ENCODE results near the gene CCDC159. TPM values are rescaled to one million over a fixed set of nuclear protein-coding genes. Genes with fewer than 3 reads are reported as not detected.

The CCDC159 gene
- total and polyA plus RNA-seq, 2 of the 4 experiments (the other 2 are of a cell fraction): 4.7 to 14.0 TPM

- Histone ChIP-seq H3K27me3 (ENCODE audit: control insufficient read depth, insufficient read depth, low read length) (no peaks in the 10 kb centered on the region; the same call in 1 of the 2 replicates), H3K4me2 (ENCODE audit: low read depth, low read length) (peak overlapping the region; percentile 80), H2AFZ (replicated peaks; ENCODE audit: low read length, poor library complexity) (peak overlapping the region; percentile 88), H2BK20ac (ENCODE audit: low read depth, low read length) (no peak overlapping the region), H2BK15ac (ENCODE audit: low read depth, low read length) (no peak overlapping the region), H2BK120ac (ENCODE audit: low read depth, low read length) (no peak overlapping the region), H3K4ac (ENCODE audit: low read depth, low read length) (no peak overlapping the region), H3K23ac (ENCODE audit: low read depth, low read length) (peak overlapping the region; percentile 60; the same call in 1 of the 2 replicates), H2AK9ac (replicated peaks; ENCODE audit: low read depth, low read length, poor library complexity) (peak overlapping the region; percentile 31), H3K18ac (ENCODE audit: low read depth, low read length) (no peak overlapping the region), H3K9me1 (ENCODE audit: insufficient read depth, low read length) (peaks cover 16% of the 10 kb centered on the region), H3K27ac (ENCODE audit: insufficient read depth, low read length) (no peak overlapping the region), H3K9me3 (ENCODE audit: control insufficient read depth, insufficient read depth, low read length) (no peaks in the 10 kb centered on the region), H3K14ac (replicated peaks; ENCODE audit: low read depth, low read length) (no peak overlapping the region), H3K4me3 (ENCODE audit: insufficient read depth, low read depth, low read length) (peak overlapping the region; percentile 39), H2AK5ac (ENCODE audit: low read depth, low read length) (peak overlapping the region; percentile 53), H4K5ac (ENCODE audit: low read depth, low read length) (no peak overlapping the region), H4K8ac (ENCODE audit: low read depth in 2 of 2, low read length in 2 of 2) (peak overlapping the region in 1 of 2 experiments; percentile 32; a peak in 1 of 4 replicates), H3K56ac (ENCODE audit: extremely low read depth, insufficient read depth, low read length) (no peak overlapping the region), H2BK5ac (ENCODE audit: low read depth, low read length, poor library complexity, severe bottlenecking) (no peak overlapping the region), H3K4me1 (ENCODE audit: control insufficient read depth, insufficient read depth, low read length) (peaks cover 10% of the 10 kb centered on the region), H4K91ac (ENCODE audit: insufficient read depth, low read depth, low read length) (no peak overlapping the region; the same call in 1 of the 2 replicates), H3K79me1 (ENCODE audit: low read depth in 1 of 2, low read length in 2 of 2) (peaks cover 8 to 22% of the 10 kb centered on the region in 2 experiments), H3K36me3 (ENCODE audit: control insufficient read depth, insufficient read depth, low read length) (no peaks in the 10 kb centered on the region), H4K20me1 (ENCODE audit: insufficient read depth, low read length) (0 out of 2 replicates have a peak, but pooled peaks cover 4% of the 10 kb centered on the region), H3K9ac (ENCODE audit: low read depth, low read length) (no peak overlapping the region)
- TF ChIP-seq RAD21 (IDR thresholded peaks at IDR 0.05; ENCODE audit: low read length) (peak; percentile 31), NFE2L2 (IDR thresholded peaks at IDR 0.05; ENCODE audit: low read depth, low read length) (no peak)
- TF ChIP-seq, protein P1, sequence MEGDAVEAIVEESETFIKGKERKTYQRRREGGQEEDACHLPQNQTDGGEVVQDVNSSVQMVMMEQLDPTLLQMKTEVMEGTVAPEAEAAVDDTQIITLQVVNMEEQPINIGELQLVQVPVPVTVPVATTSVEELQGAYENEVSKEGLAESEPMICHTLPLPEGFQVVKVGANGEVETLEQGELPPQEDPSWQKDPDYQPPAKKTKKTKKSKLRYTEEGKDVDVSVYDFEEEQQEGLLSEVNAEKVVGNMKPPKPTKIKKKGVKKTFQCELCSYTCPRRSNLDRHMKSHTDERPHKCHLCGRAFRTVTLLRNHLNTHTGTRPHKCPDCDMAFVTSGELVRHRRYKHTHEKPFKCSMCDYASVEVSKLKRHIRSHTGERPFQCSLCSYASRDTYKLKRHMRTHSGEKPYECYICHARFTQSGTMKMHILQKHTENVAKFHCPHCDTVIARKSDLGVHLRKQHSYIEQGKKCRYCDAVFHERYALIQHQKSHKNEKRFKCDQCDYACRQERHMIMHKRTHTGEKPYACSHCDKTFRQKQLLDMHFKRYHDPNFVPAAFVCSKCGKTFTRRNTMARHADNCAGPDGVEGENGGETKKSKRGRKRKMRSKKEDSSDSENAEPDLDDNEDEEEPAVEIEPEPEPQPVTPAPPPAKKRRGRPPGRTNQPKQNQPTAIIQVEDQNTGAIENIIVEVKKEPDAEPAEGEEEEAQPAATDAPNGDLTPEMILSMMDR (conservative IDR thresholded peaks at IDR 0.05; ENCODE audit: low read depth, low read length): peak; percentile 60
- intact Hi-C loops (cut with micrococcal nuclease) (loop anchor here (5.0 kb wide), 1 partner anchor 39 kb away; no protein-coding TSS in a partner anchor), in situ Hi-C loops (cut with MboI; ENCODE audit: low sequenced_read_pairs) (no loop called here), dilution Hi-C loops (cut with HindIII; ENCODE audit: low sequenced_read_pairs, unreplicated experiment) (no loop called here)
- ATAC-seq (ENCODE audit: low read depth) (no peak), DNase-seq (no peak)
- POLR2A ChIA-PET (ENCODE audit: unreplicated experiment): no interaction called here
- CTCF ChIA-PET: interaction anchor here (0.6 to 1.4 kb wide), 10 partner anchors 8 to 167 kb away, joined by 3 to 10 read pairs (median 3); partner anchors contain the start of genes CCDC159, ODAD3, SWSAP1 and TMEM205
- no TSS peak for BruUV-seq (replicated peaks)
- 0% methylated on average over 1 of the region's 65 CpGs; no CpG with 5 or more reads in 1 of the 2 experiments for WGBS, 2 experiments (ENCODE audit: extremely low coverage in 2 of 2, insufficient read length in 1 of 2)
Measured at GRCh38 chr19:11382898-11383705, 36.8 kb downstream of the CCDC159 start.

Measured in IMR-90 (cell line).